ENCODE data around the gene PRODH2. TPM values are rescaled to one million over a fixed set of nuclear protein-coding genes. Genes with fewer than 3 reads are reported as not detected.

The PRODH2 gene
- total and polyA plus RNA-seq, 10 of the 15 experiments (the other 5 are each of a cell fraction or from before 2014, with no cell fraction given), result 0.07 TPM; not detected in 9

DNA sequence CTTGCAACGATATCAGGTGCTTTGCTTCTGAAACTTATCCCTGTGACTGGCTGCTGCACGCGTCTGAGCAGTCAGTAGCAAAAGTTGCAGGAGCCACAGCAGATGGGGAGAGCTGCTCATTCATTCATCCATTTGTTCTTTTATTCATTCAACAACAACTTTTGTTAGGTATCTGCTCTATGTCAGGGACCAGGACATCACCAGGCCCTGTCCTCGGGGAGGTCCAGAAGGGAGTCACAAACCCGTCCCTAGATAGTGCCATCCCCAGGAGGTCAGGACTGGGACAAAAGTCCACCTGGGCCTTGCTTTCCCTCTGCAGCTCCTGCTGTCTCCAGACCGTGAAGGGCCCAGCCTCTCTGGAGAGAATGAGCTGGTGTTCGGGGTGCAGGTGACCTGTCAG lies 34.7 kb downstream of the PRODH2 start:
- Histone ChIP-seq H3K4me3 (no peak overlapping the region), H3K4me1 (ENCODE audit: control insufficient read depth, insufficient read depth, low read length) (no peaks in the 10 kb centered on the region), H3K27ac (ENCODE audit: control insufficient read depth, insufficient read depth) (no peak overlapping the region), H4K20me1 (ENCODE audit: control insufficient read depth, insufficient read depth) (no peaks in the 10 kb centered on the region), H3K9me3 (replicated peaks; ENCODE audit: control insufficient read depth, insufficient read depth, low read length) (no peaks in the 10 kb centered on the region), H3K79me2 (ENCODE audit: control insufficient read depth, insufficient read depth, low read length) (no peaks in the 10 kb centered on the region), H3K36me3 (ENCODE audit: control insufficient read depth in 2 of 2, insufficient read depth in 2 of 2, low read length in 1 of 2) (no peaks in the 10 kb centered on the region; a peak in 1 of 4 replicates), H3K4me2 (ENCODE audit: control insufficient read depth, insufficient read depth) (no peak overlapping the region), H2AFZ (ENCODE audit: control insufficient read depth, low read depth, low read length) (no peak overlapping the region), H3K9ac (ENCODE audit: control insufficient read depth, insufficient read depth, low read length) (no peak overlapping the region), H3K27me3 (replicated peaks in 1 of 2; ENCODE audit: control insufficient read depth in 2 of 2, insufficient read depth in 2 of 2, low read length in 1 of 2) (no peaks in the 10 kb centered on the region)
- intact Hi-C loops (cut with micrococcal nuclease; ENCODE audit: unreplicated experiment) (no loop called here), in situ Hi-C loops (cut with MboI) (no loop called here)
- FAIRE-seq, result no peak
- ChIA-PET CTCF (no interaction called here), SMC1A (ENCODE audit: uncharacterized antibody, unreplicated experiment) (no interaction called here), POLR2A (no interaction called here), RAD21 (ENCODE audit: unreplicated experiment) (interaction anchor here (1.3 kb wide), 1 partner anchor 30 kb away, joined by 3 read pairs; the partner anchor contains the start of gene LIN37)
- WGBS (ENCODE audit: insufficient coverage, insufficient replicate concordance, low lambda C conversion rate, missing lambda C conversion rate), result 67% methylated on average over 7 of the region's 7 CpGs
- no peak for ATAC-seq
- no TSS peak for BruUV-seq (replicated peaks)
- TF ChIP-seq HDAC2 (IDR thresholded peaks at IDR 0.05) (no peak), DPF2 (IDR thresholded peaks at IDR 0.05) (no peak), GABPA (IDR thresholded peaks at IDR 0.05; ENCODE audit: low read depth) (no peak), CREM (IDR thresholded peaks at IDR 0.05; ENCODE audit: low read depth) (no peak), LARP7 (IDR thresholded peaks at IDR 0.05) (no peak), KLF5 (IDR thresholded peaks at IDR 0.05; ENCODE audit: partially characterized antibody) (no peak), NFXL1 (IDR thresholded peaks at IDR 0.05; ENCODE audit: borderline replicate concordance) (no peak), STAT3 (IDR thresholded peaks at IDR 0.05; ENCODE audit: low read depth, low read length) (no peak), NR2C2 (IDR thresholded peaks at IDR 0.05; ENCODE audit: borderline replicate concordance, control insufficient read depth, insufficient read length, low read depth) (no peak), ZNF274 (IDR thresholded peaks at IDR 0.05; ENCODE audit: insufficient read depth, insufficient read length) (no peak), SUPT20H (IDR thresholded peaks at IDR 0.05; ENCODE audit: borderline replicate concordance, control insufficient read depth, low read depth, low read length) (no peak), EZH2 (IDR thresholded peaks at IDR 0.05; ENCODE audit: borderline replicate concordance, control insufficient read depth, low read depth, low read length) (no peak), ZNF622 (IDR thresholded peaks at IDR 0.05) (no peak), NFIC (IDR thresholded peaks at IDR 0.05; ENCODE audit: low read depth, low read length) (no peak), RCOR1 (conservative IDR thresholded peaks at IDR 0.05; ENCODE audit: low read depth, low read length) (no peak)
- TF ChIP-seq, protein P1, sequence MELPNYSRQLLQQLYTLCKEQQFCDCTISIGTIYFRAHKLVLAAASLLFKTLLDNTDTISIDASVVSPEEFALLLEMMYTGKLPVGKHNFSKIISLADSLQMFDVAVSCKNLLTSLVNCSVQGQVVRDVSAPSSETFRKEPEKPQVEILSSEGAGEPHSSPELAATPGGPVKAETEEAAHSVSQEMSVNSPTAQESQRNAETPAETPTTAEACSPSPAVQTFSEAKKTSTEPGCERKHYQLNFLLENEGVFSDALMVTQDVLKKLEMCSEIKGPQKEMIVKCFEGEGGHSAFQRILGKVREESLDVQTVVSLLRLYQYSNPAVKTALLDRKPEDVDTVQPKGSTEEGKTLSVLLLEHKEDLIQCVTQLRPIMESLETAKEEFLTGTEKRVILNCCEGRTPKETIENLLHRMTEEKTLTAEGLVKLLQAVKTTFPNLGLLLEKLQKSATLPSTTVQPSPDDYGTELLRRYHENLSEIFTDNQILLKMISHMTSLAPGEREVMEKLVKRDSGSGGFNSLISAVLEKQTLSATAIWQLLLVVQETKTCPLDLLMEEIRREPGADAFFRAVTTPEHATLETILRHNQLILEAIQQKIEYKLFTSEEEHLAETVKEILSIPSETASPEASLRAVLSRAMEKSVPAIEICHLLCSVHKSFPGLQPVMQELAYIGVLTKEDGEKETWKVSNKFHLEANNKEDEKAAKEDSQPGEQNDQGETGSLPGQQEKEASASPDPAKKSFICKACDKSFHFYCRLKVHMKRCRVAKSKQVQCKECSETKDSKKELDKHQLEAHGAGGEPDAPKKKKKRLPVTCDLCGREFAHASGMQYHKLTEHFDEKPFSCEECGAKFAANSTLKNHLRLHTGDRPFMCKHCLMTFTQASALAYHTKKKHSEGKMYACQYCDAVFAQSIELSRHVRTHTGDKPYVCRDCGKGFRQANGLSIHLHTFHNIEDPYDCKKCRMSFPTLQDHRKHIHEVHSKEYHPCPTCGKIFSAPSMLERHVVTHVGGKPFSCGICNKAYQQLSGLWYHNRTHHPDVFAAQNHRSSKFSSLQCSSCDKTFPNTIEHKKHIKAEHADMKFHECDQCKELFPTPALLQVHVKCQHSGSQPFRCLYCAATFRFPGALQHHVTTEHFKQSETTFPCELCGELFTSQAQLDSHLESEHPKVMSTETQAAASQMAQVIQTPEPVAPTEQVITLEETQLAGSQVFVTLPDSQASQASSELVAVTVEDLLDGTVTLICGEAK (IDR thresholded peaks at IDR 0.05; ENCODE audit: borderline replicate concordance), result no peak
- TF ChIP-seq, protein P2, sequence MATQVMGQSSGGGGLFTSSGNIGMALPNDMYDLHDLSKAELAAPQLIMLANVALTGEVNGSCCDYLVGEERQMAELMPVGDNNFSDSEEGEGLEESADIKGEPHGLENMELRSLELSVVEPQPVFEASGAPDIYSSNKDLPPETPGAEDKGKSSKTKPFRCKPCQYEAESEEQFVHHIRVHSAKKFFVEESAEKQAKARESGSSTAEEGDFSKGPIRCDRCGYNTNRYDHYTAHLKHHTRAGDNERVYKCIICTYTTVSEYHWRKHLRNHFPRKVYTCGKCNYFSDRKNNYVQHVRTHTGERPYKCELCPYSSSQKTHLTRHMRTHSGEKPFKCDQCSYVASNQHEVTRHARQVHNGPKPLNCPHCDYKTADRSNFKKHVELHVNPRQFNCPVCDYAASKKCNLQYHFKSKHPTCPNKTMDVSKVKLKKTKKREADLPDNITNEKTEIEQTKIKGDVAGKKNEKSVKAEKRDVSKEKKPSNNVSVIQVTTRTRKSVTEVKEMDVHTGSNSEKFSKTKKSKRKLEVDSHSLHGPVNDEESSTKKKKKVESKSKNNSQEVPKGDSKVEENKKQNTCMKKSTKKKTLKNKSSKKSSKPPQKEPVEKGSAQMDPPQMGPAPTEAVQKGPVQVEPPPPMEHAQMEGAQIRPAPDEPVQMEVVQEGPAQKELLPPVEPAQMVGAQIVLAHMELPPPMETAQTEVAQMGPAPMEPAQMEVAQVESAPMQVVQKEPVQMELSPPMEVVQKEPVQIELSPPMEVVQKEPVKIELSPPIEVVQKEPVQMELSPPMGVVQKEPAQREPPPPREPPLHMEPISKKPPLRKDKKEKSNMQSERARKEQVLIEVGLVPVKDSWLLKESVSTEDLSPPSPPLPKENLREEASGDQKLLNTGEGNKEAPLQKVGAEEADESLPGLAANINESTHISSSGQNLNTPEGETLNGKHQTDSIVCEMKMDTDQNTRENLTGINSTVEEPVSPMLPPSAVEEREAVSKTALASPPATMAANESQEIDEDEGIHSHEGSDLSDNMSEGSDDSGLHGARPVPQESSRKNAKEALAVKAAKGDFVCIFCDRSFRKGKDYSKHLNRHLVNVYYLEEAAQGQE (IDR thresholded peaks at IDR 0.05; ENCODE audit: low read depth, low read length), result no peak
- DNase-seq (ENCODE audit: low read depth, low spot score), result no peak
